Mucosa of stomach (tissue), 1 donor: Measurements from ENCODE around the gene NKAP.

Experiments used
- H3K27me3 ChIP-seq: one replicate; pipeline ENCODE4 v1.7.0; 2013; ENCODE audit warnings: mild to moderate bottlenecking, low read length; ENCODE audit not compliant: control insufficient read depth, insufficient read depth
- H3K36me3 ChIP-seq: one replicate; pipeline ENCODE4 v1.7.0; 2013; ENCODE audit warnings: low read length; ENCODE audit not compliant: control insufficient read depth, insufficient read depth
- H3K4me1 ChIP-seq: one replicate; pipeline ENCODE4 v1.7.0; 2013; ENCODE audit warnings: mild to moderate bottlenecking, low read length; ENCODE audit not compliant: control insufficient read depth, insufficient read depth
- H3K4me3 ChIP-seq: one replicate; pipeline ENCODE4 v1.7.0; 2013; ENCODE audit warnings: low read length
- H3K9ac ChIP-seq: one replicate; pipeline ENCODE4 v1.7.0; 2013; ENCODE audit warnings: mild to moderate bottlenecking, low read length, moderate library complexity
- H3K9me3 ChIP-seq: one replicate; pipeline ENCODE4 v1.7.0; 2013; ENCODE audit warnings: mild to moderate bottlenecking, low read length, moderate library complexity; ENCODE audit not compliant: control insufficient read depth
- donor health status: Pancreatic carcinoma.

Gene NKAP

DNA sequence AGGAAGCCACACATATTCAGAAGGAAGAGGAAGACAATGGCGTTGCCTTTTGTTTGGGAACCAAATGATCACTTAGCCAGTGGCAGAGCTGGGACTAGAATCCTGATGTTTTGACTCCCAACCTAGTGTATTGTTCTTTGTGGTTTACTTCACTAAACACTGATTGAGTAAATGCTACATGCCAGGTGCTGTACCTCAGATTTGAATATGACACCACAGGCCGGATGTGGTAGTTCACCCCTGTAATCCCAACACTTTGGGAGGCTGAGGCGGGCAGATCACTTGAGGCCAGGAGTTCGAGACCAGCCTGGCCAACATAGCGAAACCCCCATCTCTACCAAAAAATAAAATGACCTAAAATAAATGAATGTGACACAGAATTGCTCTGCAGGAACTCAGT lies 63.5 kb downstream of the NKAP start:
- no peaks in the 10 kb centered on the region for H3K4me1 ChIP-seq
- no peaks in the 10 kb centered on the region for H3K9me3 ChIP-seq
- H3K27me3 ChIP-seq: no peaks in the 10 kb centered on the region

GRCh38 chrX:119878740-119879139 lies 64.8 kb downstream of the NKAP start:
- Histone ChIP-seq H3K36me3 (no peaks in the 10 kb centered on the region), H3K27me3 (no peaks in the 10 kb centered on the region), H3K4me1 (no peaks in the 10 kb centered on the region), H3K4me3 (no peak overlapping the region), H3K9ac (no peak overlapping the region), H3K9me3 (no peaks in the 10 kb centered on the region)

More for the DNA sequence above, 63.5 kb downstream of the NKAP start:
- Histone ChIP-seq H3K9ac (no peak overlapping the region), H3K4me3 (no peak overlapping the region), H3K36me3 (no peaks in the 10 kb centered on the region)

- Histone ChIP-seq H3K9me3 (no peaks in the 10 kb centered on the region), H3K27me3 (no peaks in the 10 kb centered on the region), H3K36me3 (no peaks in the 10 kb centered on the region), H3K4me3 (peak within 1 kb of the TSS; percentile 82), H3K4me1 (no peaks in the 10 kb centered on the region), H3K9ac (peak within 1 kb of the TSS; percentile 95)
Measured at GRCh38 chrX:119871599-119872395, 71.8 kb downstream of the NKAP start, which contains the start of the genes NDUFA1 and RNF113A. TSS of gene NDUFA1 (plus strand) at chrX:119871832. CDS start at chrX:119871912, 80 bp downstream. TSS of gene RNF113A (minus strand) at chrX:119871733. CDS start at chrX:119871613, 120 bp downstream.

GRCh38 chrX:119871245-119871598 lies 72.3 kb downstream of the NKAP start:
- H3K9ac ChIP-seq: peak overlapping the region; percentile 95

More at GRCh38 chrX:119871245-119871598, 72.3 kb downstream of the NKAP start:
- no peaks in the 10 kb centered on the region for H3K4me1 ChIP-seq
- H3K36me3 ChIP-seq: no peaks in the 10 kb centered on the region
- no peaks in the 10 kb centered on the region for H3K9me3 ChIP-seq
- H3K27me3 ChIP-seq: no peaks in the 10 kb centered on the region
- H3K4me3 ChIP-seq: peak overlapping the region; percentile 82
